ENCODE results near the gene BIRC6.

GRCh38 chr2:32356681-32357317 lies at the start of gene BIRC6:
- TF ChIP-seq CTCF (IDR thresholded peaks at IDR 0.05), result peak in 2 of 4 experiments; percentile 6 to 37
- TF ChIP-seq POLR2A (IDR thresholded peaks at IDR 0.05), result peak; percentile 68 to 88

Data from uterus (tissue), 2 donors.